ENCODE data around the gene CMTM5.

CMTM5 gene

GRCh38 chr14:23376482-23377197 is at the start of gene CMTM5:
Gene CMTM5, plus strand, starts transcription at chr14:23377046. Its CDS starts 206 bp downstream, at chr14:23377252.
- DNase-seq, result peak; percentile 17 to 98 (median 90)

GRCh38 chr14:23327947-23328744 is 48.7 kb upstream of the CMTM5 start:
- DNase-seq, result peak in 47 of 58 donors; percentile 12 to 82 (median 46)

- DNase-seq, result no peak
Measured at GRCh38 chr14:23335623-23336022, 41.2 kb upstream of the CMTM5 start.

- DNase-seq, result no peak
Measured at GRCh38 chr14:23339506-23340268, 37.2 kb upstream of the CMTM5 start.

- no peak for DNase-seq
Measured at GRCh38 chr14:23344481-23344880, 32.4 kb upstream of the CMTM5 start.

GRCh38 chr14:23345987-23346692 is 30.7 kb upstream of the CMTM5 start:
- no peak for DNase-seq

- no peak for DNase-seq
Measured at GRCh38 chr14:23346693-23347405, 30.0 kb upstream of the CMTM5 start.

- no peak for DNase-seq
Measured at GRCh38 chr14:23347406-23348296, 29.2 kb upstream of the CMTM5 start.

GRCh38 chr14:23348297-23348655 is 28.6 kb upstream of the CMTM5 start:
- DNase-seq, result no peak

GRCh38 chr14:23349156-23349845 is 27.5 kb upstream of the CMTM5 start:
- no peak for DNase-seq

GRCh38 chr14:23351681-23352505 is 25.0 kb upstream of the CMTM5 start:
- DNase-seq, result peak in 20 of 58 donors; percentile 17 to 76 (median 57)

GRCh38 chr14:23352506-23353432 is 24.1 kb upstream of the CMTM5 start, which contains the start of gene SLC22A17:
Gene SLC22A17, minus strand, starts transcription at chr14:23352887.
- DNase-seq, result peak; percentile 37 to 94 (median 85)

- DNase-seq, result no peak
Measured at GRCh38 chr14:23353433-23353780, 23.4 kb upstream of the CMTM5 start.

GRCh38 chr14:23354990-23355389 is 21.9 kb upstream of the CMTM5 start:
- no peak for DNase-seq

GRCh38 chr14:23355871-23356435 is 20.9 kb upstream of the CMTM5 start:
- DNase-seq, result no peak

- no peak for DNase-seq
Measured at GRCh38 chr14:23356662-23357061, 20.2 kb upstream of the CMTM5 start.
